Ecto neural progenitor cell (in vitro differentiated cells): Measurements from ENCODE around the gene RAB6B.

Experiments used
- DNase-seq: peaks from one replicate; pipeline ENCODE4 v3.0.0-alpha.2; 2018; ENCODE audit warnings: low spot score

Gene RAB6B

DNA sequence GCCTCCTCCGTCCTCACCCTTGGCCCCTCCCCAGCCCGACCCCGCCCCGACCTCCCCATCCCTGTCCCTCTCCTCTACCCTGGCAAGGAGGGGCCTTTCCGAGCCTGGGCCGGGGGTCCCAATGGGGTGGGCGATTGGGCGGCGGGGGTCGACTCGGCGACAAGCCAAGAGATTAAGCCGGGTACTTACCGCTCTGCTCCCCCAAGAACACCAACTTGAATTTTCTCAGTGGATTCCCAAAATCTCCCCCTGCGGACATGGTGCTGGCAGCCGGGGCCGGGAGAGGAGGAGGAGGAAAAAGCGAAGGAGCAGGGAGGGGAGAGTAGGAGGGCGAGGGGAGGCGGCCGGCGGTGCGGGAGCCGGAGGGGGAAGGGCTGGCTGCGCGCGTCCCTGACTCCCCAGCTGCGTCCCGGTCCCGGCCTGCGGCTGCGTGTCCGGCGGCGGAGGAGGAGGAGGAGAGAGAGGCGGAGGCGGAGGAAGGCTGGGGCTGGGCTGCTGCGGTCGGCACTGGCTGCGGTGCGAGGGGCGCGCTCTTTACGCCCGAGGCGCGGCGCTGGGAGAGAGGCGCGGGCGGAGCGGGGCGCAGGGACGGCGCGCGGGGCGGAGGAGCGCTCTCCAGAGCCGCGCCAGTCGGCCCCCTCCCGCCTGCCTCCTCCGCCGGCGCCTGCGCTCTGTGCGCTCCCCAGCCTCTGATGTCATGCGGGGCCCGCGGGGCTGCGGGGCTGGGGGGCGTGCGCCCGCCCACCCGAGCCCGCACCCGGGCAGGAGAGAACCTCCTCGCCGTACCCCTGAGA, at the start of gene RAB6B:
RAB6B (minus strand) TSS at position 675 of the 794 bp plus-strand sequence; CDS start at position 259, 416 bp downstream.
- peak; percentile 81 for DNase-seq

DNA sequence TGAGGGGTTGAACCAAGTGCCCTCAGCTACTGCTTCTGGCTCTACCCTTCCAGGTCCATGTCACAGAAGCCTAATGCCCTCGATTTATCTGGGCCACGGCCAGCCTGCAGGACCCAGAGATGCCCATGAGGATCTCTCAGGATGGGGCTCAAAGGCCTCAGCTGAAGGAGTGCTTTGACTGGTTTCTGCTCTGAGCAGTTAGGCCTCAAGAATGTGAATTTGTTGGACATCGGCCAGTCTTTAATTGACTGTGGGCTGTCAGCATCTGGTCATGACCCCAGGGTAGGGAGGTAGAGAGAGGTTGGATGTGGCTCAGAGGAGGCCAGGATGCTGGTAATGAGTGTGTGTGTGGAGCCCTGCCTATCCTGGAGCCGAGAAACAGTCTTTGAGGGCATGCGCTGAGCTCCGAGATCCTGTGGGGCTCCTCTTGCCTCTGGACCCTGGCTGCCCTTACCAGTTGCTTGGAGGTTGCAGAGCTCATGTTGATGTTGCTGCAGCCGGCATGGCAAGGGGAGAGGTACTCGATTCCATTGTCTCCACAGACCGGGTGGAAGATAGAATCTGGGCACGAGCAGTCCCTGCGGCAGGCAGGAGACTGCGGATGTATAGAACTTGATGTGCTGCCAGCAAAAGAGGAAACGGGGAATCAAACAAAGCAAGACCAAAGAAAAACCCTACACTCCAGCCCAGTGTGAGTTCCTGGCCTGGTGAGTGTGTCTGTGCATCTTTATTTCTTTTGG, 49.1 kb upstream of the RAB6B start:
- DNase-seq: no peak

DNA sequence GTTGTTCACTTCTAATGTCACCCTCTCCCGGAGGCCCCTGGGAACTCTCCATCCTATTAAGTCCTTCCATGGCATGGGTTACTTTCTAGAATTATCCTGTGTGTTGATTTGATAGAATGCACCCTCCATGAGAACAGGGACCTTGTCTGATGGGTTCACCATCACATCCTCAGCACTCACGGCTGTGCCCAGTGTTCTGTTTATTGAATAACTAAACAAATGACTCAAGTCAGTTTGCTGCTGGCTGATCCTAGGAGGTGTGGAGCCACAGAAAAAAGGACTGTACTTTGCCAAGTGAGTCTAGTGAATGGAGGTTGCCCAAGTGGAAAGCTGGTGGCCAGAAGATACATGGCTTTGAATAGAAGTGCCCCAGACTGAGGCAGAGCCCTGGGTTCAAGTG, 48.5 kb upstream of the RAB6B start:
- no peak for DNase-seq

DNA sequence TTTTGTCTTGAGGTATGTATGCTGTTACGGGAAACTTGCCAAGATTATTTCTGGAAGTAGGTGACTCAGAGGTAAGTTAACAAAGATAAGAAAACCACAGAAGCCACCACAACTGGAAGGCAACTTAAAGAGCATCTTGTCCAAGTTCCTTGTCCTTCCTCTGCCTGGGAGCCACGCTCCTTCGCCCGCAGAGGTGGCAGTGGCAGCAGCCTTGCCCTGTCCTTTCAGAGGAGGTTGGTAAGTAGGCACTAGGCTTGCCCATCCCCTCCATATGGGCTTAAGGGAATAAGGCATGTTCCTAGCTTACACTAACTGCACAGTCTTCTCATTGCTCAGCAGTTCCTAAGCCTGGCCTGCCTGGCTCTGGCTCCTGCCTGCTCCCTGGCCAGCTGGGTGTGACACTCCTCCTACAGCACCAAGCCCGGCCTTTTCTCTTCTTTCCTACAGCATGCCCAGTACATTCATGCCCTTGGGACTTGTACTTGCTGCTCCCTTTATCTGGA, 48.0 kb upstream of the RAB6B start:
- no peak for DNase-seq

DNA sequence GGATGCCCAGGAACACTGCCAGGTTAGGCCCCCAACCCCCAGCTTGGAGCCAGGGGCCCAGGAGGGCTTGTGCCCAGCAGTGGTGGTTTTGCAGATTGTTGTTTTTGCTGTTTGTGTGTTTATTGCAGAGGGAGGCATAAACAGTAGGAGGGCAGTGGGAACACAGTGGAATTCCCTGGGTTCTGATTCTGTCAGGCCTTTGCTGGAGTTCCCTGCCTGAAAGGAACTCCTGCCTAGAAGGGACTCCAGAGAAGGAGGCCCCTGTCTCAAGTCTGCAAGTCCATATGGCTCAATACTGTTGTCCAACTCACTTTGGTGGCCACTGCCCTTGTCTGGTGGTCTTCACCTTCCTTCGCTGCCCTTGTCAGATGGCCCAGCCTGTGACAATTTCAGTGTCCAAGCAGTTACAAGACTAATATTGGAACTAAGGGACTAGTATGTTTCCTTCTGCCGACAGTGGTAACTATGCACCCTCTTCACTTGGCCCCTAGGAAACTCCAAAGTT, 47.4 kb upstream of the RAB6B start:
- DNase-seq: no peak

DNA sequence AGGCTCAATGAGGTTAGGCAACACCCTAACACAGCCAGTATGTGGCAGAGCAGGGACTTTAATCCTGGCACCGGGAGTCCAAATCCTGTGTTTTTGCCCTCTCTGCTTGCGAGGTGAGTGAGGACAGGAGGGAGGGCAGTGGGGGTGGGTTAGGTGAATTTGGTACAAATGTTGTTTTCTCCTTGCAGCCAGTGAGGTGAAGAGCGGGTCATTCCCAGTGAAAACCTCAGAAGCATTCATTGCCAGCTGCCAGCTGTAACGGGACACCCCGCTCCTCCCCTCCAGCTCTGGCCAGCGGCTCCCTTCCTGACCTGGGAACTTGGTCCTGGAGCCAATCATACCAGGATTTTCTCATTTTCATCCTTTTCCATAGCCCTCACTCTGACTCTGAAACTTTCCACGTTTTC, 45.7 kb upstream of the RAB6B start:
- peak; percentile 52 for DNase-seq

DNA sequence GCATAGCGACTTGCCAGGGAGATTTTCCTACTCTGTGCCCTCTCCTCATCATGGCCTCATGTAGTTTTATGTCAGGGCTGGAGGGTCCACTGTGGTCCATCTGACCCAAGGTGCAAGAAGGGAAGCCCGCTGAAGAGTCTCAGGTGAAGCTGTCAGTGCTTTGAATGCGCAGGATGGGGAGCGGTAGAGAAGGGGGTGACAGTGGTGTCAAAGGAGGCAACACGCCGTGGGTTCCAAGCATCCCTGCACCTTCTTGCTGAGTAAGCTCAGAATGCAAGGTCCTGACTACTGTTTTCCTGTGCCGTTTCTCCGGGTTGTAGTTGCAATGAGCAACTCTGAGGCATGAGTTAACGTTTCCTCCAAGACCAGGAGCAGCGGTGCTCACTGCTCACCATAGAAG, 44.9 kb upstream of the RAB6B start:
- peak; percentile 21 for DNase-seq

DNA sequence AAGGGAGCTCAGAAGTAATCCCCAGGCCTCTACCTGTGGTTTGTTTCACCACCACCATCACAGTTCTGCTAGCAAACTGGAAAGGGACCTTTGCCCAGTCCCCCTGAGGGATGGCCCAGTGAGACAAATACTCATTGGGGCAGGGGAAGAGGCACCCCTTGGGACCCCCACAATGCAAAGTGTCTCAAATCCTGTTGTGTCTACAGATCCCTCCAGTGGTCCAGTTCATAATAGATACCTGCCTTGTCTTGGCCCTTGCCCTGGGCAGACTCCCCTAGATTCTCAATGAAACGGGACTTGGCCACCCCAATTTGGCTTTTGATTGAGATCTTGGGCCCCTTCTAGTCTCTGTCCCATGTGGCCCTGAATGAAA, 43.8 kb upstream of the RAB6B start:
- DNase-seq: no peak

DNA sequence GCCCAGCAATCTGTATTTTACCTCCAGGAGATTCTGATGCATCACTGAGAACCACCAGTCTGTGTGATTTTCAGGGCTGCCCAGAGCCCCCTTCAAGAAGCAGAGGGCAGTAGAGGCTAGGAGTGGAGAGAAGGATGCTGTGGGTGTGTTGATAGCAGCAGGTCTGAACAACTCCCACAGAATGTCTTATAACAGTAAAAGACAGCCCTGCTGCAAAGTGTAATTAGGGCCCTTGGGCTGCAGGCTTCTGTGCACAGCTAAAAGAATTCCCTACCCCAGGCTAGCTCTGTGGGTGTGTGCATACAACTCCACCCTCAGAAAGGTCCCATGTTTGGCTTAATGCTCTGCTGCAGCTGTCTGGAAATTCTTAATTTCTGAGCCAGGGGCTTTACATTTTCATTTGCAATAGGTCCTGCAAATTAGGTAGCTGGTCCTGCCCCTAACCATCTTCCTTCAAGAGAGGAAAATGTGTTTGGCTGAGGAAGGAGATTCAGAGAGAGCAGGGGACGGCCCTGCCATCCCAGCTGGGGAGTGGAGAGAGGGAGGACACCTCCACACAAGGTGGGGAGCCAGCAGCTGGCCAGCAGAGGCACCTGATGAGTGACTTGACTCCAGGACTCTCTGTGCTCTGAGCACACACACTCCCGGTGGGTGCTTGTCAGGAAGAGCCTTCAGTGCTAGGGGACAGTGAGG, 43.2 kb upstream of the RAB6B start:
- peak; percentile 42 for DNase-seq

DNA sequence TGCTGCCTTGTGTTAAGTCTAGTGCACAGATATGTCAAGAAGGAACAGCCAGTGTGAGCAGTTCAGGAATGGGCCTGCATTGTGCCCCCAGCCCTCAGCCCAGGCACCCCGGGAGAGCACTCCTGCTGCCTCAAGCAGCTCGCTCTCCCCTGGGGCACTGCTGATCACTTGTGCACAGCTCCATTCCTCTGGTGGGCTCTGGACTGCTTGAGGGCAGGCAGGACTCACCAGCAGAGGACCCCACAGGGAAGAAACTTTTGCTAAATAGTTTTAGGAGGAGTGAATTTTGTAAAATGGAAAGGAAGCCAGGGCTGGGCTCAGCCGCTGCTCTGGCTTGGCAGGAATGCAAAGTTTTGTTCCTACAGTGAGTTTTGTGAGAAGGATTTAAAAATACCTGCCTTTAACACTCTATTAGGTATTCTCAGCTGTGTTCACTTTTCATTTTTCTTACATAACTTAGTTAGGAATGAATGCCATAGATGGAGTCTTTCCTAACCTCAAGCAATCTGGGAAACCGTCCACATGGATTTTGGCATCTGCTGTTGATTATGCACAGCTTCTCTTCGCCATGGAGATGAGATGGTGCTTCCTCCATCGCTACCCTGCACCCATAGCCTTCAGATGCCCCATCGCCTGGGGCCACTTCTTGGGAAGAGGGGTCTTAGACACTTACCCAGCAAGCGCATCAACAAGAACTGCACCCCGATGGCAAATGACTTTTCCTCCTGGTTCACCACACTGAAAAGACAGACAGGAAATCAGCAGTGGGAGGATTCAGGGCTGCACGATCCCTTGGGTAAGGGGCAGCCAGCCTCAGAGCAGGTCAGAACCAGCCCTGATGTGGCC, 42.3 kb upstream of the RAB6B start:
- DNase-seq: peak; percentile 32

DNA sequence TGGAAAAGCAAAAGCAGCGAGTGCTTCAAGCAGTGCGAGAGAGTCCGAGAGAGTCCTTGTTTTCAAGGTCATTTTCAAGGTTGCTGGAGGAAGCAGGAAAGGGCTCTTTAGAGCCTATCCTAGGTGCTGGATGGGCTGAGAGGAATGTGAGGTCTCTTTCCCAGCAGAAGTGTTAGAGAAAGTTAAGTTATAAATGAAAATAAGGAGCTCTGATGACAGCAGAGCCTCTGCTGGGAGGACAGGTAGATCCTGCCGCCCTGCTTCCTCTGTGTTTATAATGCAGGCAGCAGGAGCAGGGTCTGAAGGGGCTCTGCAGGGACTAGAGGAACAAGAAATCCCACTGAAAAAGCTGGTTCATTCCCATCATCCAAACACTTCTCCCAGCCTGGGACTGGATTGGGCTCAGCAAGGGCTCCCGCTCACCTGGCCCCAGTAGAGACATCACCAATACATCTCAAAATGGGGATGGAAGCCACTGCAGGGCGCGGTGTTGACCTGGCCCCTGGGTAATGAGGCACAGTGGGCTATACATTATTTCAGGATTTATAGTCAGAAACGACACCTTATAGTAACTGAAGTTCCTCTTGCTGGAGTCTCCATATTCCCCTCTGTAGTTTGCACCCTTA, 41.5 kb upstream of the RAB6B start:
- DNase-seq: no peak

DNA sequence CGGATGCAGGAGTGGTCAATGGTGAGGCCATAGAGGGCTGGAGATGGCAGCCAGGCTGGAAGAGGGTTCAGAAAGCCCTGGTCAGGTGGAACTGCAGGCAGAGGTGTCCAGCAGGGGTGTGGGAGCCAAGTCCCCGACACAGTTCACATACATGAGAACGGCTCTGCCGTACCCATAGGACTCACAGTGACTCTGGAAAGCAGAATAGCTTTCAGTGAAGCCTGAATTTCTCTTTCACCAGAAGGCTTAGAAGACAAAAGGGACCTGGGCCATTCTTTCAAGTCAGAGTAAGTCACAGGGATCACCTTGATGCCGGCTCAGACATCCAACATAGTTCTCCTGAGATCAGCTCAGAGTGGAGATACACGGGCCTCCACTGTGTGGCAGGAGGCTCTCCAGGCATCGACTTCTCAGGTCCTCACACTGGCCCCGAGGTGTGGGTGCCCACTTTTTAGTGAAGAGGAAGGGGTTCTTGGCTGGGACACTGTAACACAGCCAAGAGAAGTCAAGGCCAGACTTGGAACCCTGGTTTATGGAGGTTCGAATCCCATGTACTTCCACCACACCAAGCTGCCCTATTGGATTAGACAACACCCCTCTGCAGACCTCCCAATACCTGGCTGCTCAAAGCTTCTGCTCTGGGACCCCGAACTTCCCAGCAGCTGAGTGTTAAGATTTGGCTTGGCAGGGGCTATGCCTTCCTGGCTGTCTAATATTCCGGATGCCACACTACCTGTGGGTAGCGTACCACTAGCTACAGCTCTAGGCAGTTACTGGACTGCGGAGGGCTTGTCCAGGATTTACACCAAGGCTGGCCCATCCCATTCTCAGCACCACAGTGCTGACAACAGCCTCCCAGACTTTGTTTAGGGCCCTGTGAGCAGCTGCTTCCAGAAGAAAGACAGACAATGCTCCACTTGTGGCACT, 40.4 kb upstream of the RAB6B start:
- DNase-seq: no peak

DNA sequence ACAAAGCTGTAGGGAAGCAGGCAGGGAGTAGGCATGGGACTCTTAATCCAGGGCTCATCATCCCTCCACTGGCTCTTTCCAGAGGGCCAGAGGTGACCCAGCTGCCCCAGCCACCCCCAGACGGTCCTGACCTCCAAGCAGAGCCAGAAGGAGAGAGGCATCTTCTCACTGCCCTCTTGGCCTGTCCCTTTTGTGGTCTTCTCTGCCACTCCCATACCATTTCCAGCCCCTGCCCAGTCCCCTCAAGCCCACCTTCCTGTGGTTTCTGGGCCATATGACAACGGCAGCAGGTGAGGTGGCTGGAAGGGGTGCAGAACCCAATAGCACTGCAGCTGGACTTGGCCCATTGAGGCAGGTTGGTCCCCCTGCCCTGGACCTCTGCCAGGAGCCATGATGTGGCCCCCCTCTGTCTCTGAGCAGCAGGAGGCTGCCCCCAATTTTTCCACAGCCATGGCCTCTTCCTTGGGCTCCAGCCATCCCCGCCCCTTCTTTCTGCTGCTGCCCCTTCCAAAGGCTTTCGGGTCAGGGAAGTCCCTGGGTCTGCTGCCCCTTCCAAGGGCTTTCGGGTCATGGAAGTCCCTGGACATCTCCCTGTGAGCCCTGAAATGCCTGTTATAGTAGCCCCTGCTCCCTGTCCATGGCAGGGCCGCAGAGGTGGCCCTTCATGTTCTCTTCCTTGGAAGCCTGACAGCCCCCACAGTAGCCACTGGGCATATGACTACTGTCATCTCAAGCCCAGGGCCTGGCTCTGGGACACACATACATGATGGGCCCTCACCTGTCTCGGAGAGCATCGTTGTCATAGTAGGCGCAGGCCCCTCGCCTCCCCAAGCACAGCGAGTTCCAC, 39.5 kb upstream of the RAB6B start:
- DNase-seq: peak; percentile 31

DNA sequence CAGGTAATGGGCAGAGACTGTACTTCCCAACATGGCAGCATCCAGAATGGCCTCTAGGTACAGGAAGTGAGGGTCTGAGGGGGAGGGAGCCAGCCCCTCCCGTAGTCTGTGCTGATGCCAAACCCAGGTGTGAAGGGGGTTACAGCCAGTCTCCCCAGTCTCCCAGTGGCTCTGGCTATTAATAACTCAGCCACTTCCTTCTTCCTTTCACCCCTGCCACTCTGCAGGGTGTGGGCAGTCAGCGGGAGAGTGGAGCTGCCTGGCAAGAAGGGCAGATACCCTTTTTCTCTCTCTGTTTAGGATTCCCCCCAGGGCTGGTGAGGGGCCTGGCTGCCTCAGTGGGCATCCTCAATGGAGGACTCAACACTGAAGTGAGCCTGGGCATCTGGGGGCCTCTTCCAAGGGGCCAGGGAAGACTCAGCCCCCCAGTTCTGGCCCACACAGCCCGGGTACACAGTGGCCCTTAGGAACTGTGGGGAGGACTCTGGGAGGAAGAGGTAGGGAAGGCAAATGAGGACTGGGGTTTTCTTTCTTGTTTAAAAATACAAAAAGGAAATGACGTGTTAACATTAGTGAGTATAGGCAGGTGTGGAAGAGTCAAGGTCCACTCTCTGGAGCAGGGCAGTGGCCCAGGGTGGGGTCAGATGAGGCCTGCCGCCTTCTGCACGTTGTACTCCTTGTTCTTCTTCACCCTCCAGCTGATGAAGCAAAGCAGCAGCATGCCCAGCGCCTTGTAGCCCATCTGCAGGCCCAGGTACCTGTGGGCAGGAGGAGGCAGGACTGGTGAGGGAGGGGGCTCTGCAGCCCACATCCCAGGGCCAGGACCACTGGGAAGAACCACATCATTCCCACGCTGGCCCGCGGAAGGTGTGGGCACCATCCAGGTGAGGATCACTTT, 38.6 kb upstream of the RAB6B start:
- peak; percentile 31 for DNase-seq

DNA sequence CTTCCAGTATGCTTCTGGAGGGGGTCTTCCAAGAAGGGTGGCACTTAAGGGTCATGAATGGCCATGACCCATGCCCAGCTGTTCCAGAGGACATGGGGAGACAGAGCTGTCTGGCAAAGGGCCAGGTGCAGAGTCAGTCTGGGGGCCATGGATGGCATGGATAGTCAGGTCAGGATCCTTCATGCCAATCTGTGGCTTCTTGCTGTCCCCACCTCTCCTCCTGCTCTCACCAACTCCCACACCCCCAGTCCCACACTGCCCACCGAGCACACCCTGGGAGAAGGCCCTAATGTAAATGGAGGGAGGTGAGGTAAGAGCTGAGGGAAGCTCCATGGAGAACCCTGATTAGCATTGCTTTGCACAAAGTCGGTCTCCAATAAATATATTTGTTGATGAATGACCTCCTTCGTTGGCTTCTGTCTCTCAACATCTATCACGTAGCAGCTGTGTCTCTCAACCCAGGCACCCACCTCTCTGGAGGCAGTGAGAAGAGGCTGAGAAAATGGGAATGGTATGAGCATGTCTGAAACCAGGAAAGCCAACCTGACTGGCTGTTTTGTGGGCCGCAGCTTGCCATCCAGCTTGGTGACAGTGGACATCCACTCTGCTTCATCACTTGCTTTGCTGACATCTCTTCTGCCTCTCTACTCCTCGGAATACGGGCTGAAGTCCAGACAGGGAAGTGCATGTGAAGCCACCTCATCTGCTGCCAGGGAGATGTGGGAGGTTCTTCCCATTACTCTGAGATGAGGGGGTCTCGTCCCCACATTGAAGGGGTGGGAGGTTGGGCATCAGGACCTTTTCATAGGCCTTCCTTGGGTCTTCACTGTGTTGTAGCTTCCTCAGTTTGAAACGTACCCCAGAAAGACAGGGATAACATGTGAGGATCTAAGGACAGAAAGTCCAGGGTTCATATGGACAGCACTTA, 37.7 kb upstream of the RAB6B start:
- DNase-seq: no peak

DNA sequence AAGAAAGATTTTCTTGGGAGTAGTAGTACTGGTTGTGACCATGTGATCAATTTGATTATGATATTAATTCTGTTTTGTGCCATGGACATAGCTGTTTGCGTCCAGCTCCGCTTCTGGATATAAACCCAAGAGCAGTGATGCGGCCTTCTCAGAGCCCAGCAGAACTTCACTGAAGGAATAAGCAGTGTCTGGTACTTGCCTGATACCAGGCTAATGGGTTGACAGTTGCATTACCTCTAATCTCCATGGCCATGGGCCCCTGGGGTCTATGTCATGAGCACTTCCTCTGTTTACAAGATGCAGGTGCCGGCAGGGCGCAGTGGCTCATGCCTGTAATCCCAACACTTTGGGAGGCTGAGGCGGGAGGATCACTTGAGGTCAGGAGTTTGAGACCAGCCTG, 36.3 kb upstream of the RAB6B start:
- DNase-seq: no peak

DNA sequence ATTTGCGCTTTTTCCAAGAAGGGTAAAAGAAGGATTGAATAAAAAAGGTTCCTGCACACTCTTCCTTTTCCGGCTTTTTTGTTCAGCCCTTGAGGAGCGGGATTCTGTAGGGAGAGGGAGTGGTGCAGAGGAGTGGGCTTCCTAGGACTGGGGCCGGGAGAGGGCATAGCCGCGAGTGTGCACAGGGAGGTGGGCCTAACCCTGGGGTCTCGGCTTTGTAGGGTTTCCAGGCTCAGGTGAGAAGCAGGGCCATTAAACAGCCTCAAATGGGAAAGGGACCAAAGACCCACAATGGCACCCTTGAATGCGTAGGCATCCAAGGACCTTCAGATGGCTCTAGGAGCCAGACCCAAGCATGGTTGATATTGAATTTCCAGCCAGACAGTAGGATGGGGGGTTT, 35.4 kb upstream of the RAB6B start:
- no peak for DNase-seq
